OCI-LY7 (cell line): ENCODE data around the gene C3orf85.

ENCODE experiments used
- CTCF ChIP-seq: fragments of 200-600 bp; sonication (generic); conservative IDR thresholded peaks from 2 replicates; pipeline ENCODE4 v1.5.1; 2014; ENCODE audit warnings: mild to moderate bottlenecking, antibody characterized with exemption, low read length, moderate library complexity, mixed read lengths
- EZH2phosphoT487 ChIP-seq: fragments of 200-600 bp; sonication (generic); IDR thresholded peaks from 2 replicates; pipeline ENCODE4 v1.6.1; 2018; ENCODE audit warnings: low read depth, borderline replicate concordance, mild to moderate bottlenecking, mixed run types, antibody characterized with exemption, low read length, moderate library complexity, mixed read lengths

- TF ChIP-seq CTCF = no peak
- TF ChIP-seq EZH2phosphoT487 = no peak
Measured at GRCh38 chr3:109165905-109166304, 29.4 kb downstream of the C3orf85 start.
